Immature natural killer cell (primary cell): ENCODE data around the gene SEMA3A. TPM values are rescaled to one million over a fixed set of nuclear protein-coding genes. Genes with fewer than 3 reads are reported as not detected.

Experiments
- DNase-seq, 3 donors: peaks; one replicate each; pipeline ENCODE4 v3.0.0; 2022; ENCODE audit warnings: mixed read lengths in 1 of 3
- H3K27ac Mint-ChIP-seq, 6 donors: one replicate each; pipeline ENCODE4 v1.8.0; 2020; ENCODE audit warnings: mixed read lengths in 6 of 6, mild to moderate bottlenecking in 5 of 6, inconsistent platforms in 4 of 6, moderate library complexity in 3 of 6
- H3K27me3 Mint-ChIP-seq, 3 donors: one replicate each; pipeline ENCODE4 v1.8.0; 2020 to 2021; ENCODE audit warnings: low read depth in 3 of 3, mild to moderate bottlenecking in 3 of 3, mixed read lengths in 3 of 3, moderate library complexity in 3 of 3, inconsistent platforms in 1 of 3
- H3K36me3 Mint-ChIP-seq, 3 donors: one replicate each; pipeline ENCODE4 v1.8.0; 2020; ENCODE audit warnings: mixed read lengths in 3 of 3, inconsistent platforms in 2 of 3, mild to moderate bottlenecking in 2 of 3
- H3K4me1 Mint-ChIP-seq, 2 donors: one replicate each; pipeline ENCODE4 v1.8.0; 2020; ENCODE audit warnings: inconsistent platforms in 2 of 2, mild to moderate bottlenecking in 2 of 2, mixed read lengths in 2 of 2, moderate library complexity in 1 of 2
- H3K4me3 Mint-ChIP-seq, 5 donors: one replicate each; pipeline ENCODE4 v1.8.0; 2020; ENCODE audit warnings: mild to moderate bottlenecking in 5 of 5, mixed read lengths in 5 of 5, inconsistent platforms in 3 of 5, moderate library complexity in 3 of 5
- H3K9me3 Mint-ChIP-seq, 6 donors: one replicate each; pipeline ENCODE4 v1.8.0; 2020; ENCODE audit warnings: mild to moderate bottlenecking in 6 of 6, mixed read lengths in 6 of 6, inconsistent platforms in 4 of 6, moderate library complexity in 3 of 6
- polyA plus RNA-seq, 3 donors: library from polyadenylated mRNA; unstranded; fragments of 300-500 nt; fragmentation: Illumina TruSeq; gene quantifications; one replicate each; pipeline ENCODE4 v1.2.3, GENCODE V29; 2021

The SEMA3A gene
- polyA plus RNA-seq, 3 donors from 2014 or later = 0.47 TPM; not detected in 2

- H3K27ac Mint-ChIP-seq = no peak overlapping the region
- H3K9me3 Mint-ChIP-seq = peaks cover 0 to 12% (median 3%) of the 10 kb centered on the region in 6 donors
- no peaks in the 10 kb centered on the region for H3K4me1 Mint-ChIP-seq
- peaks cover 0 to 2% (median 0%) of the 10 kb centered on the region in 3 donors for H3K27me3 Mint-ChIP-seq
- H3K4me3 Mint-ChIP-seq = no peak overlapping the region
- H3K36me3 Mint-ChIP-seq = no peaks in the 10 kb centered on the region
- DNase-seq = no peak
Observed at GRCh38 chr7:84017651-84018050, 176.9 kb downstream of the SEMA3A start.

- Mint-ChIP-seq H3K9me3 (peaks cover 0 to 19% (median 4%) of the 10 kb centered on the region in 6 donors), H3K27me3 (peaks cover 0 to 3% (median 0%) of the 10 kb centered on the region in 3 donors), H3K27ac (no peak overlapping the region), H3K4me1 (no peaks in the 10 kb centered on the region), H3K4me3 (no peak overlapping the region), H3K36me3 (no peaks in the 10 kb centered on the region)
- DNase-seq = no peak
Observed at GRCh38 chr7:84013616-84014240, 180.9 kb downstream of the SEMA3A start.

- no peak overlapping the region for H3K27ac Mint-ChIP-seq
- no peaks in the 10 kb centered on the region for H3K4me1 Mint-ChIP-seq
- peaks cover 2 to 11% (median 5%) of the 10 kb centered on the region in 6 donors for H3K9me3 Mint-ChIP-seq
- peaks cover 0 to 3% (median 0%) of the 10 kb centered on the region in 3 donors for H3K27me3 Mint-ChIP-seq
- DNase-seq = no peak
- peaks cover 0 to 3% (median 0%) of the 10 kb centered on the region in 3 donors for H3K36me3 Mint-ChIP-seq
- no peak overlapping the region for H3K4me3 Mint-ChIP-seq
Observed at GRCh38 chr7:84009782-84010181, 184.8 kb downstream of the SEMA3A start.

- Mint-ChIP-seq H3K4me3 (no peak overlapping the region), H3K4me1 (no peaks in the 10 kb centered on the region), H3K9me3 (peaks cover 2 to 9% (median 6%) of the 10 kb centered on the region in 6 donors), H3K36me3 (peaks cover 0 to 3% (median 0%) of the 10 kb centered on the region in 3 donors), H3K27ac (no peak overlapping the region), H3K27me3 (peaks cover 0 to 1% (median 0%) of the 10 kb centered on the region in 3 donors)
- DNase-seq = no peak
Observed at GRCh38 chr7:84009051-84009450, 185.5 kb downstream of the SEMA3A start.

- H3K27ac Mint-ChIP-seq = no peak overlapping the region
- H3K36me3 Mint-ChIP-seq = peaks cover 0 to 3% (median 0%) of the 10 kb centered on the region in 3 donors
- DNase-seq = no peak
- no peaks in the 10 kb centered on the region for H3K27me3 Mint-ChIP-seq
- H3K9me3 Mint-ChIP-seq = peaks cover 0 to 11% (median under 1%) of the 10 kb centered on the region in 6 donors
- no peaks in the 10 kb centered on the region for H3K4me1 Mint-ChIP-seq
- no peak overlapping the region for H3K4me3 Mint-ChIP-seq
Observed at GRCh38 chr7:84003191-84003590, 191.4 kb downstream of the SEMA3A start.

GRCh38 chr7:84002348-84002747, 192.2 kb downstream of the SEMA3A start:
- no peak for DNase-seq
- H3K27me3 Mint-ChIP-seq = no peaks in the 10 kb centered on the region
- peaks cover 0 to 11% (median under 1%) of the 10 kb centered on the region in 6 donors for H3K9me3 Mint-ChIP-seq
- H3K36me3 Mint-ChIP-seq = peaks cover 0 to 3% (median 0%) of the 10 kb centered on the region in 3 donors
- no peak overlapping the region for H3K4me3 Mint-ChIP-seq
- no peaks in the 10 kb centered on the region for H3K4me1 Mint-ChIP-seq
- no peak overlapping the region for H3K27ac Mint-ChIP-seq

- Mint-ChIP-seq H3K36me3 (no peaks in the 10 kb centered on the region), H3K27me3 (no peaks in the 10 kb centered on the region), H3K4me1 (no peaks in the 10 kb centered on the region), H3K9me3 (peaks cover 0 to 10% (median 4%) of the 10 kb centered on the region in 6 donors), H3K27ac (no peak overlapping the region), H3K4me3 (no peak overlapping the region)
- DNase-seq = no peak
Observed at GRCh38 chr7:83996879-83997278, 197.7 kb downstream of the SEMA3A start.

- no peak overlapping the region for H3K27ac Mint-ChIP-seq
- no peaks in the 10 kb centered on the region for H3K4me1 Mint-ChIP-seq
- DNase-seq = no peak
- H3K9me3 Mint-ChIP-seq = peaks cover 0 to 27% (median 6%) of the 10 kb centered on the region in 6 donors
- no peak overlapping the region for H3K4me3 Mint-ChIP-seq
- H3K27me3 Mint-ChIP-seq = no peaks in the 10 kb centered on the region
- H3K36me3 Mint-ChIP-seq = no peaks in the 10 kb centered on the region
Observed at GRCh38 chr7:83987764-83988163, 206.8 kb downstream of the SEMA3A start.

GRCh38 chr7:83985821-83986220, 208.8 kb downstream of the SEMA3A start:
- H3K4me1 Mint-ChIP-seq = no peaks in the 10 kb centered on the region
- H3K27me3 Mint-ChIP-seq = no peaks in the 10 kb centered on the region
- H3K36me3 Mint-ChIP-seq = no peaks in the 10 kb centered on the region
- H3K27ac Mint-ChIP-seq = no peak overlapping the region
- DNase-seq = no peak
- no peak overlapping the region for H3K4me3 Mint-ChIP-seq
- H3K9me3 Mint-ChIP-seq = peaks cover 0 to 32% (median 5%) of the 10 kb centered on the region in 6 donors

- Mint-ChIP-seq H3K4me3 (no peak overlapping the region), H3K36me3 (no peaks in the 10 kb centered on the region), H3K4me1 (no peaks in the 10 kb centered on the region), H3K9me3 (peaks cover 0 to 32% (median 5%) of the 10 kb centered on the region in 6 donors), H3K27me3 (no peaks in the 10 kb centered on the region), H3K27ac (no peak overlapping the region)
- DNase-seq = no peak
Observed at GRCh38 chr7:83984591-83984990, 210.0 kb downstream of the SEMA3A start.

- H3K4me3 Mint-ChIP-seq = no peak overlapping the region
- H3K36me3 Mint-ChIP-seq = no peaks in the 10 kb centered on the region
- no peaks in the 10 kb centered on the region for H3K4me1 Mint-ChIP-seq
- no peaks in the 10 kb centered on the region for H3K27me3 Mint-ChIP-seq
- peaks cover 0 to 32% (median 5%) of the 10 kb centered on the region in 6 donors for H3K9me3 Mint-ChIP-seq
- DNase-seq = no peak
- no peak overlapping the region for H3K27ac Mint-ChIP-seq
Observed at GRCh38 chr7:83984076-83984475, 210.5 kb downstream of the SEMA3A start.

GRCh38 chr7:83983606-83984005, 211.0 kb downstream of the SEMA3A start:
- H3K36me3 Mint-ChIP-seq = no peaks in the 10 kb centered on the region
- no peaks in the 10 kb centered on the region for H3K4me1 Mint-ChIP-seq
- no peak overlapping the region for H3K4me3 Mint-ChIP-seq
- no peak for DNase-seq
- no peak overlapping the region for H3K27ac Mint-ChIP-seq
- H3K27me3 Mint-ChIP-seq = no peaks in the 10 kb centered on the region
- H3K9me3 Mint-ChIP-seq = peaks cover 0 to 32% (median 5%) of the 10 kb centered on the region in 6 donors

- no peak overlapping the region for H3K27ac Mint-ChIP-seq
- H3K36me3 Mint-ChIP-seq = no peaks in the 10 kb centered on the region
- peak; percentile 6 to 11 (median 8) for DNase-seq
- no peak overlapping the region for H3K4me3 Mint-ChIP-seq
- H3K4me1 Mint-ChIP-seq = no peaks in the 10 kb centered on the region
- no peaks in the 10 kb centered on the region for H3K27me3 Mint-ChIP-seq
- H3K9me3 Mint-ChIP-seq = peaks cover 0 to 9% (median 0%) of the 10 kb centered on the region in 6 donors
Observed at GRCh38 chr7:83976302-83976701, 218.3 kb downstream of the SEMA3A start.

- Mint-ChIP-seq H3K27me3 (no peaks in the 10 kb centered on the region), H3K4me1 (no peaks in the 10 kb centered on the region), H3K27ac (no peak overlapping the region), H3K36me3 (no peaks in the 10 kb centered on the region), H3K9me3 (peaks cover 0 to 7% (median 1%) of the 10 kb centered on the region in 6 donors), H3K4me3 (no peak overlapping the region)
- DNase-seq = no peak
Observed at GRCh38 chr7:83970081-83970480, 224.5 kb downstream of the SEMA3A start.

- Mint-ChIP-seq H3K36me3 (no peaks in the 10 kb centered on the region), H3K4me3 (no peak overlapping the region), H3K27me3 (no peaks in the 10 kb centered on the region), H3K4me1 (no peaks in the 10 kb centered on the region), H3K9me3 (peaks cover 0 to 10% (median 5%) of the 10 kb centered on the region in 6 donors), H3K27ac (peak overlapping the region in 1 of 6 donors; percentile 57)
- DNase-seq = no peak
Observed at GRCh38 chr7:83964318-83964717, 230.3 kb downstream of the SEMA3A start.
